ENCODE data around the gene MAN2A2.
A peak's percentile ranks its signal among the peaks of the same experiment; 100 is the strongest.
"Not testable (repeated sequence)": the region's sequence is repeated elsewhere in the genome, so short reads cannot be mapped to it uniquely, and the experiment has no call there.

Gene MAN2A2

DNA sequence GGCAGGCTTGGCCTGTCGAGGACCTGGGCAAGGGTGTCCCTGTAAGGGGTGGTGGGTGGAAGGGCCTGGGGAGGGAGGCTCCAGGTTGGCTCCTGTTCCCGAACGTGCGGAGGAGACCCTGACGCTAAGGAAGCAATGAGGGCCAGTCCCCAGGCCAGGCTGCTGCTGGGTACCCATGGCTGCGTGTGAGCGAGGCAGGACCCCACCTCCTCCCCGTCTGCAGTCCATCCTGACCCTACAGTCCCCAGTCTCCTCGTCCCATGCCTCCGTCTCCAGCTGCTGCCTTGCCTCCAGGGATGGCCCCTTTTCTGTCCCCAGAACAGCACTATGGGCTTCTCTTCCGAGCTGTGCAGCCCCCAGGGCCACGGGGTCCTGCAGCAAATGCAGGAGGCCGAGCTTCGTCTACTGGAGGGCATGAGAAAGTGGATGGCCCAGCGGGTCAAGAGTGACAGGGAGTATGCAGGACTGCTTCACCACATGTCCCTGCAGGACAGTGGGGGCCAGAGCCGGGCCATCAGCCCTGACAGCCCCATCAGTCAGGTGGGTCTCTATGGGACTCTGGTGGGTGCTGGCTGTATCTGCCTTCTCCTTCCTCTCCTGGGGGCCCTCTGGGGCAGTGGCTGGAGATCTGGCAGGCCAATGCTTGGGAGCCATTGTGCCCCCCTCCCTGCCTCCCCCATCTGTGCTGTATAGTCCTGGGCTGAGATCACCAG, 18.2 kb upstream of the MAN2A2 start:
- DNase-seq, result no peak

GRCh38 chr15:90885432-90886290, 17.4 kb upstream of the MAN2A2 start:
- DNase-seq, result peak; percentile 40

DNA sequence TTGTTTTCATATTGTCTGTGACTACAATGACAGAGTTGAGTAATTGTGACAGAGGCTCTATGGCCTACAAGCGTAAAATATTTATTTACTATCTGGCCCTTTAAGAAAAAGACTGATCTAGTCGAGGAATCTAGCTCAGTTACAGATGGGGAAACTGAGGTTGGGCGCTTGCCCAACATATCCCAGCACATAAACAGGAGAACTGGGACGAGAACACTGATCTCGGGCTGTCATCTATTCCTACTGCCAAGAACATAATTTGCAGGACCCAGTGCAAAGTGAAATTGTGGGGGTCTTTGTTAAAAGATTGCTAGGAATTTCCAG, 16.8 kb upstream of the MAN2A2 start:
- DNase-seq, result no peak

GRCh38 chr15:90887037-90887481, 16.0 kb upstream of the MAN2A2 start:
- no peak for DNase-seq

- DNase-seq, result no peak
These were observed 13.8 kb upstream of the MAN2A2 start for GRCh38 chr15:90889313-90889730.

- DNase-seq, result no peak
These were observed 13.2 kb upstream of the MAN2A2 start for GRCh38 chr15:90889736-90890456.

- DNase-seq, result no peak
These were observed 12.3 kb upstream of the MAN2A2 start for GRCh38 chr15:90890839-90891238.

DNA sequence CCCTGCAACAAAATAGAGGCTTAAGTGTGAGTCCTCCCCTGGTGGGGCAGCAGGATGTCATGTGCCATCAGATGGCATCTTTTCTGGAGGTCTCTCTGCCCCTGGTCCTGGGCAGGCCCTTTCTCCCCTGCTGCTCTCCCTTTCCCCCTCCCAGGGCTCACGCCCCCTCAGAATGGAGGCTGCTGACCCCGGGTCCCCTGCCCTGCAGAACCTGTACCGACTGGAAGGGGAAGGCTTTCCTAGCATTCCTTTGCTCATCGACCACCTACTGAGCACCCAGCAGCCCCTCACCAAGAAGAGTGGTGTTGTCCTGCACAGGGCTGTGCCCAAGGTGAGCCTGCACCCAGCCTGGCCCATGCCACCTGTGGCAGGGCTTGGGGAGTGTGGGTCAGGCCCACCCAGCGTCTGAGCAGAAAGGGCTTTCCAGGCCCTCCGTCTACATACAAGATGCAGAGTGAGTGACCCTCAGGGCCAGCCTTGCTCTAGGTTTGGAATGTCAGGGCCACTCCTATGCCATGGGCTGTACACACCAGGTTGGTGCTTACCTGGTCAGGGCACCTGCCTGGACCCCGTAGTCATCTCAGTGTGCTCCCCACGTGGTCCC, 11.7 kb upstream of the MAN2A2 start:
- no peak for DNase-seq

- no peak for DNase-seq
These were observed 11.1 kb upstream of the MAN2A2 start for GRCh38 chr15:90892023-90892422.

DNA sequence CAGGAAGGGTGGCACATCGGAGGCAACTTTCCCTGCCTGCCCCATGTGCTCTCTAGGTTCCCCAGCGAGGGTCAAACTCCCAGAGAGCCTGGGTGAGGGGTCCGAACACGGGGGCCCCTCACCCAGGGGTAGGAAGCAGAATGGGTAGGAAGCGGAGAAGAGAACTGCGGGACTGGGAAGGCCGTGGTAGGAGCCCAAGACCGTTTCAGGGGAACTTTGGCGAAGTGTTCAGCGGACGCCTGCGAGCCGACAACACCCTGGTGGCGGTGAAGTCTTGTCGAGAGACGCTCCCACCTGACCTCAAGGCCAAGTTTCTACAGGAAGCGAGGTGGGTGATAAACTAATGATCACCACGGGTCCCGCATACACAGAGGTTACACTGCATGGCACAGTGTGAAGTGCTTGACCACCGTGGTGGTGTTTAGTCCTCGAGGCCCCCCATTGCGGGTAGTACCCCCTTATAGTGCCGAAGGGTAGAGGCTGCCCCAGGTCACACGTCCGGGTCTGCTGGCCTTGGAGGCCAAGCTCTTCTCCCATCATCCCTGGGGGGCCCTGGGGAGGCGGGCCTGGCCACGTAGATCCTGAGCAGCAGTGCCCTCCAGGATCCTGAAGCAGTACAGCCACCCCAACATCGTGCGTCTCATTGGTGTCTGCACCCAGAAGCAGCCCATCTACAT, 10.5 kb upstream of the MAN2A2 start:
- no peak for DNase-seq

- DNase-seq, result no peak
These were observed 9.7 kb upstream of the MAN2A2 start for GRCh38 chr15:90893175-90894090.

- peak; percentile 43 for DNase-seq
These were observed 7.5 kb upstream of the MAN2A2 start for GRCh38 chr15:90895571-90896117.

- not testable (repeated sequence) for DNase-seq
These were observed 5.9 kb upstream of the MAN2A2 start for GRCh38 chr15:90897131-90897655.

GRCh38 chr15:90901175-90902039, 1.7 kb upstream of the MAN2A2 start:
- no peak for DNase-seq

DNA sequence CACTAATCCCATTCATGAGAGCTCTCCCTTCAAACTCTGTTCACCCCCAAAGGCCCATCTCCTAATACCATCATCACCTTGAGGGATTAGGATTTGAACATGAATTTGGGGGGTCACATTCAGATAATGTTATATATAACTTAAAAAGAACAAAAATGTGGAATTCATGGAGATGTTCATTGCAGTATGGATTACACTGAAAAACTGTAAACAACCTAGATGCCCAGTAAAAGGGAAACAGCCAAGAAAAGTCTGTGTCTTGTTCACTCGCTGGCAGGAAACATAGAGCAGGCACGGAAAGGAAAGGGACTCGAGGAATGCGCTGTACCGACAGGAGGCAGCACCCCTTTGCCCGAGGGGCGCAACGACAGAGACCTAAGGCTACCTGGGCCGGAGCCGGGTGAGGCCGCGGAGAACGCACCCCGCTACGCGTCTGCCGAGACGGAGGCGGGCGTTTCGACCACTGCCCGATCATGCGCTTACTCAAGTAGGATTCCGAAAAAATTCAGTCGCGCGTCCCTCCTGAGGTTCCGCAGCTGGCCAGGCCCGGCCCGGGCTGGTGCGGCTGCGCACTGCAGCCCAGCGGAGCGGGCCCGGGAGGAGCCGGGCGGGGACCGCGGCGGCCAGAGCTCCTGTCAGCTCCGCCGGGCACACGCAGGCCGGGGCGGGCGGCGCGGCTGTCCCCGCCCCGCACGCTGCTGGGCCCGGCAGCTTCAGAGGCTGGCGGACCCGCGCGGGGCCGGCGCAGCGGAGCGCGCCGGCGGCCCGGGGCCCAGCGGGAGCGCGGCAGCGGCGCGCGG, 862 bp upstream of the MAN2A2 start:
- peak; percentile 82 for DNase-seq

DNA sequence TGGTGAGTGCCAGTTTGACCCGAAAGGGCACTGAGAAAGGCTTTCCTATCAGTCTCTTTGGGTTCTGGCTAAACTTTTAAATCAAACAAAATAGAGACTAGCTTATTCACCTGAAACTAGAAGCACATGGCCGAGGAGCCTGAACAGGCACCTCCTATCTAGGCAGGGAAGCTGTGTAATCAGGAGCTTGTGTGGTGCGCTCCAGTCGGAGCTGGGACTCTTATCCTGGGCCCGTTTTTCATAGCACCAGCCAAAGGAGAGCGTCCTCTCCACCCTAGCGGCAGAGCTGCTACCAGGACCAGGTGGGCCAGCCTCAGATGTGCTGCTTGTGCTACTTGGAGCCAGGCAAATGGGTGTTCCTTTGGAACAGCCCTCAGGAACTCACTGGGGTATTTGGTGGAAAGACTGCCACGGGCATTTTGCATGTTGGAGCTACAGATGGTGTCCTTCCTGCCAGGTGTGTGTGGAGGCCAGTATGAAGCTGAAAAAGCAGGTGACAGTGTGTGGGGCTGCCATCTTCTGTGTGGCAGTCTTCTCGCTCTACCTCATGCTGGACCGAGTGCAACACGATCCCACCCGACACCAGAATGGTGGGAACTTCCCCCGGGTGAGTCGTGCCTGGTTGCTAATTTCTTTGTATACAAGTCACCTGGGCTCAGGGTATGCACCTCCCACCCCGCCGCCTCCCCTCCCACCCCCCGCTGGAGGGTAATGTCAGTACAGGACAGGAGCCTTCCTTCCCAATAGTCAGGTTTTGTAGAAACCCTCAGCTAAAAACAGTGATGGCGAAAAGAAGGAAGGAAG, 833 bp downstream of the MAN2A2 start:
- DNase-seq, result no peak

- DNase-seq, result no peak
These were observed 1.6 kb downstream of the MAN2A2 start for GRCh38 chr15:90904746-90905145.

All from NCI-H2171 (cell line).